Measurements from ENCODE around the gene TBX4.

DNA sequence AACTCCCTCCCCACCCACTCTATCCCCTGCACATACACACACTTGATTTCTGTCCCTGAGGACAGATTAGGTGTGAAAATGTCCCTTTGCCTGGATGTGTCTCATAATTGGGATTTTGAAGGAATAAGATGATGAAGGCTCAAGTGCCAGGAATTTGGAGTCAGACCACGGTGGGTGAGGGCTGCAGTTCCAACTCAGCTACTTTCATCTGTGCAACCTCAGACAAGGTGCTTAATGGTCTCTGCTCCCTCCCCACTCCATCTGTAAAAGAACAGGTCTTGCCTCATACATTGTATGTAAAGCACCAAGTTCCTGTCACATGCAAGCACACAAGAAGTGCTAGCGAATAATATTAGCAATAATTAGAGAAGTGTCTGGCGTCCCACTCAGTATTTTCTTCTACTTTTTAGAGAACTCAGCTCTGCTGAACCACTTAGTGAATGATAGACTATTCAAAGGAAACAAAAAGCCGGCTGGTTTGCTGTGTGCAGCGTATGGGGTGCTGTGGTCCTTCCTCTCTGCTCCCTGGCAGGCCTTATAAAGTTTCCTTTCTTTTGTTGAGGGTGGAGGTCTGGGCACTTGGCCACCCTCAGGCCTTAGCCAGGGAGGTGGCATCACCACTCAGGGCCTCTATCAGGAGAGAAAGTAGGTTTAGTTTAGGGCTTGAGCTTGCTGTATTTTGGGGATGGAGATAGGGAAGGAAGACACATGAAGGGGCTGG, 6.4 kb downstream of the TBX4 start:
- TF ChIP-seq, protein P1, sequence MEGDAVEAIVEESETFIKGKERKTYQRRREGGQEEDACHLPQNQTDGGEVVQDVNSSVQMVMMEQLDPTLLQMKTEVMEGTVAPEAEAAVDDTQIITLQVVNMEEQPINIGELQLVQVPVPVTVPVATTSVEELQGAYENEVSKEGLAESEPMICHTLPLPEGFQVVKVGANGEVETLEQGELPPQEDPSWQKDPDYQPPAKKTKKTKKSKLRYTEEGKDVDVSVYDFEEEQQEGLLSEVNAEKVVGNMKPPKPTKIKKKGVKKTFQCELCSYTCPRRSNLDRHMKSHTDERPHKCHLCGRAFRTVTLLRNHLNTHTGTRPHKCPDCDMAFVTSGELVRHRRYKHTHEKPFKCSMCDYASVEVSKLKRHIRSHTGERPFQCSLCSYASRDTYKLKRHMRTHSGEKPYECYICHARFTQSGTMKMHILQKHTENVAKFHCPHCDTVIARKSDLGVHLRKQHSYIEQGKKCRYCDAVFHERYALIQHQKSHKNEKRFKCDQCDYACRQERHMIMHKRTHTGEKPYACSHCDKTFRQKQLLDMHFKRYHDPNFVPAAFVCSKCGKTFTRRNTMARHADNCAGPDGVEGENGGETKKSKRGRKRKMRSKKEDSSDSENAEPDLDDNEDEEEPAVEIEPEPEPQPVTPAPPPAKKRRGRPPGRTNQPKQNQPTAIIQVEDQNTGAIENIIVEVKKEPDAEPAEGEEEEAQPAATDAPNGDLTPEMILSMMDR (conservative IDR thresholded peaks at IDR 0.05), result no peak
- TF ChIP-seq EZH2 (IDR thresholded peaks at IDR 0.05; ENCODE audit: low read depth), result no peak

Measured in PC-9 (cell line).